Caco-2 (cell line): ENCODE measurements around the gene CREB3L2. TPM values are rescaled to one million over a fixed set of nuclear protein-coding genes. Genes with fewer than 3 reads are reported as not detected.

Experiments used
- BruUV-seq: library from RNA; stranded (reverse); fragments of 400-500 nt; replicated peaks from 2 replicates; lab custom pipeline; 2021; lab: Mats Ljungman, UMichigan
- CTCF ChIA-PET: fragments of 300-600 bp; sonication (Branson Sonifier 250); formaldehyde crosslinking; loops from one replicate; lab custom pipeline; 2022; ENCODE audit warnings: antibody characterized with exemption; lab: Charles Lee
- POLR2A ChIA-PET: fragments of 300-600 bp; sonication (Branson Sonifier 250); formaldehyde crosslinking; loops from one replicate; lab custom pipeline; 2022; ENCODE audit warnings: antibody characterized with exemption; lab: Charles Lee
- DNase-seq, 2 experiments: peaks; one replicate each; pipeline versions ENCODE4 v3.0.0 to v3.0.0-alpha.2; 2020 to 2022
- H3K27me3 ChIP-seq: replicated peaks from 2 replicates; pipeline ENCODE4 v1.6.0; 2011; ENCODE audit warnings: low read length; ENCODE audit not compliant: control insufficient read depth, insufficient read depth
- H3K36me3 ChIP-seq: 2 replicates; pipeline ENCODE4 v1.5.1; 2011; ENCODE audit warnings: low read length; ENCODE audit not compliant: control insufficient read depth, insufficient read depth
- H3K4me1 ChIP-seq: fragments of 250-450 bp; sonication (Bioruptor Pico); 2 replicates; pipeline ENCODE4 v1.5.1; 2020; ENCODE audit warnings: mild to moderate bottlenecking
- H3K4me3 ChIP-seq: 2 replicates; pipeline ENCODE4 v1.5.1; 2011; ENCODE audit warnings: low read depth, mild to moderate bottlenecking, control low read depth, low read length
- H3K9me3 ChIP-seq: fragments of 250-450 bp; sonication (Bioruptor Pico); 2 replicates; pipeline ENCODE4 v1.5.1; 2020; ENCODE audit warnings: mild to moderate bottlenecking, moderate library complexity
- H3K27ac Mint-ChIP-seq: one replicate; pipeline ENCODE4 v1.8.0; 2022; ENCODE audit warnings: mixed read lengths; ENCODE audit not compliant: unreplicated experiment
- H3K27me3 Mint-ChIP-seq: one replicate; pipeline ENCODE4 v1.8.0; 2022; ENCODE audit warnings: mixed read lengths; ENCODE audit not compliant: insufficient read depth, unreplicated experiment
- H3K36me3 Mint-ChIP-seq: one replicate; pipeline ENCODE4 v1.8.0; 2022; ENCODE audit warnings: mild to moderate bottlenecking, mixed read lengths; ENCODE audit not compliant: insufficient read depth, unreplicated experiment
- H3K4me1 Mint-ChIP-seq: one replicate; pipeline ENCODE4 v1.8.0; 2022; ENCODE audit warnings: low read depth, mixed read lengths; ENCODE audit not compliant: unreplicated experiment
- H3K4me3 Mint-ChIP-seq: one replicate; pipeline ENCODE4 v1.8.0; 2022; ENCODE audit warnings: mild to moderate bottlenecking, moderate library complexity, mixed read lengths; ENCODE audit not compliant: unreplicated experiment
- H3K9me3 Mint-ChIP-seq: one replicate; pipeline ENCODE4 v1.8.0; 2022; ENCODE audit warnings: mixed read lengths; ENCODE audit not compliant: unreplicated experiment
- CTCF ChIP-seq, 2 experiments: fragments of 200-600 bp in 1 of 2; IDR thresholded peaks; 1 replicate in 1 of 2; 2 replicates in 1 of 2; pipeline versions ENCODE4 v1.5.1 to v1.8.0; 2011 to 2022; ENCODE audit warnings: antibody characterized with exemption in 1 of 2, control low read depth in 1 of 2, inconsistent platforms in 1 of 2, low read depth in 1 of 2, low read length in 1 of 2, mild to moderate bottlenecking in 1 of 2, moderate library complexity in 1 of 2; ENCODE audit not compliant: insufficient read depth in 1 of 2, severe bottlenecking in 1 of 2, unreplicated experiment in 1 of 2
- intact Hi-C: fragments of 100-400 bp; cut with micrococcal nuclease; formaldehyde crosslinking; loops from one replicate; pipeline ENCODE4 v1.10.0; 2022; ENCODE audit not compliant: unreplicated experiment
- total RNA-seq: library from RNA; stranded (reverse); gene quantifications from 2 replicates; pipeline ENCODE4 v1.2.3, GENCODE V29; 2022

The CREB3L2 gene
- total RNA-seq, 1 experiment from 2014 or later = 123 TPM

- Histone ChIP-seq H3K36me3 (peaks cover 1% of the 10 kb centered on the region; the same call in 1 of the 2 replicates), H3K4me3 (no peak overlapping the region), H3K27me3 (no peaks in the 10 kb centered on the region), H3K9me3 (no peaks in the 10 kb centered on the region), H3K4me1 (peaks cover 59% of the 10 kb centered on the region)
- no TSS peak for BruUV-seq
- no peaks in the 10 kb centered on the region for H3K27me3 Mint-ChIP-seq
- no peak for TF ChIP-seq CTCF (IDR thresholded peaks at IDR 0.05; ENCODE audit: insufficient read depth in 1 of 2, low read depth in 1 of 2, low read length in 1 of 2, severe bottlenecking in 1 of 2, unreplicated experiment in 1 of 2)
- H3K4me1 Mint-ChIP-seq = peaks cover 48% of the 10 kb centered on the region
- intact Hi-C loops = no loop called here
- CTCF ChIA-PET = interaction anchor here (0.7 kb wide), 1 partner anchor 40 kb away, joined by 5 read pairs; no protein-coding TSS in a partner anchor
- no peaks in the 10 kb centered on the region for H3K9me3 Mint-ChIP-seq
- no peak overlapping the region for H3K4me3 Mint-ChIP-seq
- DNase-seq = no peak
- H3K27ac Mint-ChIP-seq = no peak overlapping the region
- peaks cover 34% of the 10 kb centered on the region for H3K36me3 Mint-ChIP-seq
- POLR2A ChIA-PET = no interaction called here
Measured at GRCh38 chr7:137946011-137946410, 55.9 kb downstream of the CREB3L2 start.

- Mint-ChIP-seq H3K27me3 (no peaks in the 10 kb centered on the region), H3K4me1 (peaks cover 49% of the 10 kb centered on the region), H3K9me3 (no peaks in the 10 kb centered on the region), H3K27ac (no peak overlapping the region), H3K4me3 (no peak overlapping the region), H3K36me3 (peaks cover 51% of the 10 kb centered on the region)
- BruUV-seq = no TSS peak
- no peak for TF ChIP-seq CTCF (IDR thresholded peaks at IDR 0.05; ENCODE audit: insufficient read depth in 1 of 2, low read depth in 1 of 2, low read length in 1 of 2, severe bottlenecking in 1 of 2, unreplicated experiment in 1 of 2)
- DNase-seq = no peak
- intact Hi-C loops = no loop called here
- ChIA-PET CTCF (no interaction called here), POLR2A (no interaction called here)
- no peak overlapping the region for H3K4me3 ChIP-seq
- peaks cover 56% of the 10 kb centered on the region for H3K4me1 ChIP-seq
- no peaks in the 10 kb centered on the region for H3K27me3 ChIP-seq
- no peaks in the 10 kb centered on the region; the same call in 1 of the 2 replicates for H3K36me3 ChIP-seq
- H3K9me3 ChIP-seq = no peaks in the 10 kb centered on the region
Measured at GRCh38 chr7:137944168-137944567, 57.7 kb downstream of the CREB3L2 start.

GRCh38 chr7:137943132-137943551, 58.7 kb downstream of the CREB3L2 start:
- ChIA-PET CTCF (no interaction called here), POLR2A (no interaction called here)
- Histone ChIP-seq H3K27me3 (no peaks in the 10 kb centered on the region), H3K4me3 (no peak overlapping the region), H3K36me3 (no peaks in the 10 kb centered on the region; the same call in 1 of the 2 replicates), H3K4me1 (peaks cover 50% of the 10 kb centered on the region), H3K9me3 (no peaks in the 10 kb centered on the region)
- Mint-ChIP-seq H3K36me3 (peaks cover 53% of the 10 kb centered on the region), H3K4me3 (no peak overlapping the region), H3K4me1 (peaks cover 39% of the 10 kb centered on the region), H3K27ac (peak overlapping the region; percentile 56), H3K27me3 (no peaks in the 10 kb centered on the region), H3K9me3 (no peaks in the 10 kb centered on the region)
- no peak for DNase-seq
- TF ChIP-seq CTCF (IDR thresholded peaks at IDR 0.05; ENCODE audit: insufficient read depth in 1 of 2, low read depth in 1 of 2, low read length in 1 of 2, severe bottlenecking in 1 of 2, unreplicated experiment in 1 of 2) = no peak
- no TSS peak for BruUV-seq
- intact Hi-C loops = no loop called here
